GM10248 (cell line): ENCODE results near the gene PCDH15.

Experiments used
- CTCF ChIA-PET: fragments of 300-600 bp; sonication (Branson Sonifier 250); formaldehyde crosslinking; extraction: SDS; loops from one replicate; lab custom pipeline; 2021; ENCODE audit warnings: antibody characterized with exemption; lab: Yijun Ruan, JAX
- POLR2A ChIA-PET: fragments of 350-650 bp; sonication (Branson Sonifier 250); formaldehyde crosslinking; extraction: SDS; loops from one replicate; lab custom pipeline; 2020; ENCODE audit warnings: antibody characterized with exemption; lab: Yijun Ruan, JAX
- DNase-seq: peaks from one replicate; pipeline ENCODE4 v3.0.0; 2012; ENCODE audit errors: extremely low spot score
- TF ChIP-seq, protein P1 (sequence below): IDR thresholded peaks from 2 replicates; pipeline ENCODE4 v1.5.1; 2012; ENCODE audit warnings: mild to moderate bottlenecking, low read depth; ENCODE audit errors: extremely low read depth, missing control alignments, control extremely low read depth

PCDH15 gene

DNA sequence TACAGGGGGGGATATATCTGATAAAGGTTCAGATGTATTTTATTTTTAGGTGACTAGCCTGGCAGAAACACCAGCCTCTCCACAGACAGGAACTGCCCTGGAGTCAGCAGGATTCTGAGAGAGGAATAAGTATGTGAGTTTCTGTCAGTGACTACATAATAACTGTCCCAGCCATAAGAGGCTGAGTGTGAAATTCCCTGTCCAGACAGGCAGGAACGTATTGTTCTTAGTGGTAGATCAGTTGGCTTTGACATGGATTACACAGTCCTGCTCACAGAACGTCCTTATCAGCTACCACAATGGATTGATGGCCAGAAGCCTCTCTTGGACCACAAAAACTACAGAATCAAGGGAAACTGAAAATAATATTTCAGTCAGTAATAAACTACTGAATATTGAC lies 709.8 kb downstream of the PCDH15 start:
- ChIA-PET POLR2A (no interaction called here), CTCF (no interaction called here)
- TF ChIP-seq, protein P1, sequence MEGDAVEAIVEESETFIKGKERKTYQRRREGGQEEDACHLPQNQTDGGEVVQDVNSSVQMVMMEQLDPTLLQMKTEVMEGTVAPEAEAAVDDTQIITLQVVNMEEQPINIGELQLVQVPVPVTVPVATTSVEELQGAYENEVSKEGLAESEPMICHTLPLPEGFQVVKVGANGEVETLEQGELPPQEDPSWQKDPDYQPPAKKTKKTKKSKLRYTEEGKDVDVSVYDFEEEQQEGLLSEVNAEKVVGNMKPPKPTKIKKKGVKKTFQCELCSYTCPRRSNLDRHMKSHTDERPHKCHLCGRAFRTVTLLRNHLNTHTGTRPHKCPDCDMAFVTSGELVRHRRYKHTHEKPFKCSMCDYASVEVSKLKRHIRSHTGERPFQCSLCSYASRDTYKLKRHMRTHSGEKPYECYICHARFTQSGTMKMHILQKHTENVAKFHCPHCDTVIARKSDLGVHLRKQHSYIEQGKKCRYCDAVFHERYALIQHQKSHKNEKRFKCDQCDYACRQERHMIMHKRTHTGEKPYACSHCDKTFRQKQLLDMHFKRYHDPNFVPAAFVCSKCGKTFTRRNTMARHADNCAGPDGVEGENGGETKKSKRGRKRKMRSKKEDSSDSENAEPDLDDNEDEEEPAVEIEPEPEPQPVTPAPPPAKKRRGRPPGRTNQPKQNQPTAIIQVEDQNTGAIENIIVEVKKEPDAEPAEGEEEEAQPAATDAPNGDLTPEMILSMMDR, result no peak
- no peak for DNase-seq

DNA sequence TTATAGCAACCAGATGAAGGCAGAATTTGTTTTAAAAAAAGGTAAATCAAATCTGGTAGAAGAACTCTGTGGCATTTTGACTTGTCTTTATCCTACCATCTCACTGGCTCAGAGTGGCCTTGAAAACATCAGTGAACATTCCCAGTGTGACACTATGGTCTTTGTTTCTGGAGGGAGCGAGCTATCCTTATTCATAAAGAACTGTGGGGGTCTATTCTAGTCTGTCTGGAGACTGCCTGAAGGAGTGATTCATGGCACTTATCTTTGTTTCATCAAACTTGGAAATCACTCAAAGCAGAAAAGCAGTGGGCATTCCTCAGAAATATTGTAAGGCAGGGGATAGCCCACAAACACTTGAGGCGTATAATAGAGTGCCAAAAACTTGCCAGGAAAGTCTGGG lies 719.1 kb downstream of the PCDH15 start:
- POLR2A ChIA-PET, result no interaction called here
- CTCF ChIA-PET, result no interaction called here
- no peak for DNase-seq
- TF ChIP-seq, protein P1, result no peak

DNA sequence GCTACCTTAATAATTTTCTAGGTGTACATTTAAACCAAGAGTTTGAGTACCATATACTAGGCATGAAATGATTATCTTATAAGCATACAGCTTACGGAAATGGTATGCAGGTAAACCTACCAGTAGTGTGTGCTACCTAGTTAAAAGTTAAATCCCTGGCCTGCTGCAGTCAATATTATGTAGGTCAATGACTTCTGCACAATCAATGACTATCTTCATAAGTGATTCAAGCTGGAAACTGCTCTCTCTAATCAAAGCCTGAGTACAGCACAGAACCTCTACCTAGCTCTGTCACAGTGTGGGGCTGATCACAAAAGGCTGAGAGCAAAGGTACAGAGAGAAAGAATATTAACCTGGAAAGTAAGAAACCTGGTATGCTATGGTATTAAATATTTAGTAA lies 733.7 kb downstream of the PCDH15 start:
- POLR2A ChIA-PET, result no interaction called here
- no peak for DNase-seq
- CTCF ChIA-PET, result interaction anchor here (1.1 kb wide), 1 partner anchor 13 kb away, joined by 5 read pairs; no protein-coding TSS in a partner anchor
- TF ChIP-seq, protein P1, result no peak

GRCh38 chr10:54066646-54067045 lies 734.4 kb downstream of the PCDH15 start:
- CTCF ChIA-PET, result interaction anchor here (1.1 kb wide), 1 partner anchor 12 kb away, joined by 5 read pairs; no protein-coding TSS in a partner anchor
- TF ChIP-seq, protein P1, result no peak
- POLR2A ChIA-PET, result interaction anchor here (0.6 kb wide), 1 partner anchor 300 kb away, joined by 3 read pairs; no protein-coding TSS in a partner anchor
- DNase-seq, result no peak

DNA sequence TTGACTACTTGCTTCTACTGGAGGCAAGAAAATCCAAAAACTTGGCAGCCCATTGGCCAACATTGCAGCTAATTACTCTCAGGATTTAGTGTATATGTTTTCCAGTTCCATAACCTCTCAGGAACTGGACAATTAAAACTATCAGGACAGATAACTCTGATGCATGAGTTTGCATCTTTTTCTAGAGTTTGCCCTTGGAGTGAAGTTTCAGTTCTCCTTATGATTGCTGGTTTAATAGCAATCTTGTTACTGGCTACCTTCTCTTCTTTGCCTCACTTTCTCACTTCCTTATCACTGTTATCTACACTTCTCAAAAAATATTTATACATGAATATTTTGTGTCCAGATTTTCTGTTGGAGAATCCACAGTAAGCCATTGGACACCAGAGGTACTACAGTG lies 735.9 kb downstream of the PCDH15 start:
- no peak for DNase-seq
- CTCF ChIA-PET, result no interaction called here
- POLR2A ChIA-PET, result no interaction called here
- TF ChIP-seq, protein P1, result no peak

DNA sequence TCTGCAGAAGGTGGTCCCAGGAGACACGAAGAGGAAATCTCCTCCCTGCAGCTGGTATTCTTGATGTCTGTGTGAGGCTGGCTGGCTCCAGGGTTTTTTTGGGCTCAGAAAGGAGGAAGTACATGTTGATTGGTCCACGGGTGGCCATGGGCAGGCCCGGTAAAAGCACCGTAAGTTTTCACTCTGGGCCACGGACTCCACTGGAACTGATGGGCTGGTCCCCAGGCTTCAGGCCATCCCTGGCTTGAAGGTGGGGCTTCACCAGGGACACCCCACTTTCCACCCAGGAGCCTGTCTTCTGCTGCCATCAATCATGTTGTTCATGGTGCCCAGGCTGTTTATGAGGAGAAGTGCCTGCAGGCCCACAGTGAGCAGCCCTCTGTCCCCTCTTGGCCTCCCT lies 736.8 kb downstream of the PCDH15 start:
- TF ChIP-seq, protein P1, result no peak
- ChIA-PET CTCF (no interaction called here), POLR2A (no interaction called here)
- DNase-seq, result no peak

DNA sequence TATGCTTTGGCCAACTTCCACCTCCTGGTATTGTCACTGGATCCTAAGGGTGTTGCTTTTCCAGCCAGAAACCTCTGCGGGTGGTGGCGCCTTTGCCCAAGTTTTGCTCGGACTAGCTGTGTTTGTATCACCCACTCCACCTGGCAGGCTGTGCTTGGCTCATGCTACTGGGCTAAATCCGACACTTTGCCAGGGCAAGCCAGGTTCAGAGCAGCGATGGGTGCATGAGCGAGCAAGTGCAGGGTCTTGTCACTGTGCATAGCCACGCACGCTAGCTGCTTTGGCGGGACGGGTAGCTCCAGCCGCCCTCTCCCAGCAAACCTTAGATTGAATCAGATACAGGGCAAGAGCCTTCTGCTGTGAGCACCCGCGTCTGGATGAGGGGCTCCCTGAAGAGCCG lies 737.5 kb downstream of the PCDH15 start:
- CTCF ChIA-PET, result interaction anchor here (1.0 kb wide), 1 partner anchor 9 kb away, joined by 4 read pairs; no protein-coding TSS in a partner anchor

More for the DNA sequence above, 737.5 kb downstream of the PCDH15 start:
- TF ChIP-seq, protein P1, result no peak
- no peak for DNase-seq
- POLR2A ChIA-PET, result no interaction called here
